ENCODE results near the gene GNB1. TPM values are rescaled to one million over a fixed set of nuclear protein-coding genes. Genes with fewer than 3 reads are reported as not detected.
A peak's percentile ranks its signal among the peaks of the same experiment; 100 is the strongest.

Gene GNB1
- total RNA-seq, 2 donors from 2014 or later = 69.9 to 91.6 TPM

DNA sequence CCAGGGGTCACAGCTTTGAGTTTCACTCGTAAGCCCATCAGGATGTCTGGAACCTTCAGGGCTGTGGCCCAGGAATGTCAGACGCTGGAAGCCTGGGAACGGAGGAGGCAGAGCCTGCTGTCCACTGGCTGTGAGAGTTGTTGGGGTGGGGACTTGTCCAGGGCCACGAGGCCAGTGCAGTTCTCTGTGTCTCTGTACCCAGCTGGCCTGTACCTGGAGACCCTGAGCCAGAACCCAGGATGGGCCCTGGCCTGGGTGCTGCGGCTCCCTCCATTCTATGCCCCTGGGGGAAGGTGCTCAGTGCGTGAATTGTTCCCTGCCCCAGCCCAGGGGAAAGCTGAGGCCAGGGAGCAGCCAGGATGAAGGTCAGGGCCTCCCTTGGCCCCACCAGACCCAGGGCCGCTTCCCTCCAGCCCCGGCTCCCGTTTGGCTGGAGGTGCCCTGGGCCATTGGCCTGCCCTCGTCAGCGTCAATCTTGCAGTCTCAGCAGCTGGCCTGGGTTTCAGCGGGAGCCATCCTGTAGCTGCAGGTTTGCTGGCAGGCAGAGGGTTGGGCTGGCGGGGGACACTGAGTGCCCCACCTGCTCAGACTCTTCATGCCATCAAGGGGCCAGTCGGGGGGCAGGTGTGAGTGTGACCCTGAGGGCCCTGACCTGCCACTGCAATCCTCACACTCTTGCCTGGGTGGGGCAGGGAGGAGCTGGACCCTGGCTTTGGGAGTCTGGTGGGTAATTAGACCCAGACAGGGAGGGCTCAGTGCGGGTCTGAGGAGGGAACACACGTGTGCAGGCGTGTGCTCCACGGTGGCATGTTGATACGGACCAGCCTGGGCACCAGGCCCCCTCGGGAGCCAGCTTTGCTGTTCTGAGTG is 23.4 kb upstream of the GNB1 start:
- peaks cover 0 to 15% of the 10 kb centered on the region in 2 donors for H3K4me1 ChIP-seq
- no peak overlapping the region for H3K27ac ChIP-seq
- TF ChIP-seq, protein P1, sequence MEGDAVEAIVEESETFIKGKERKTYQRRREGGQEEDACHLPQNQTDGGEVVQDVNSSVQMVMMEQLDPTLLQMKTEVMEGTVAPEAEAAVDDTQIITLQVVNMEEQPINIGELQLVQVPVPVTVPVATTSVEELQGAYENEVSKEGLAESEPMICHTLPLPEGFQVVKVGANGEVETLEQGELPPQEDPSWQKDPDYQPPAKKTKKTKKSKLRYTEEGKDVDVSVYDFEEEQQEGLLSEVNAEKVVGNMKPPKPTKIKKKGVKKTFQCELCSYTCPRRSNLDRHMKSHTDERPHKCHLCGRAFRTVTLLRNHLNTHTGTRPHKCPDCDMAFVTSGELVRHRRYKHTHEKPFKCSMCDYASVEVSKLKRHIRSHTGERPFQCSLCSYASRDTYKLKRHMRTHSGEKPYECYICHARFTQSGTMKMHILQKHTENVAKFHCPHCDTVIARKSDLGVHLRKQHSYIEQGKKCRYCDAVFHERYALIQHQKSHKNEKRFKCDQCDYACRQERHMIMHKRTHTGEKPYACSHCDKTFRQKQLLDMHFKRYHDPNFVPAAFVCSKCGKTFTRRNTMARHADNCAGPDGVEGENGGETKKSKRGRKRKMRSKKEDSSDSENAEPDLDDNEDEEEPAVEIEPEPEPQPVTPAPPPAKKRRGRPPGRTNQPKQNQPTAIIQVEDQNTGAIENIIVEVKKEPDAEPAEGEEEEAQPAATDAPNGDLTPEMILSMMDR (IDR thresholded peaks at IDR 0.05) = no peak
- H3K4me3 ChIP-seq = no peak overlapping the region
- no peaks in the 10 kb centered on the region for H3K9me3 ChIP-seq
- no peaks in the 10 kb centered on the region for H3K36me3 ChIP-seq
- H3K27me3 ChIP-seq = no peaks in the 10 kb centered on the region
- no peak for DNase-seq (ENCODE audit: low spot score)

DNA sequence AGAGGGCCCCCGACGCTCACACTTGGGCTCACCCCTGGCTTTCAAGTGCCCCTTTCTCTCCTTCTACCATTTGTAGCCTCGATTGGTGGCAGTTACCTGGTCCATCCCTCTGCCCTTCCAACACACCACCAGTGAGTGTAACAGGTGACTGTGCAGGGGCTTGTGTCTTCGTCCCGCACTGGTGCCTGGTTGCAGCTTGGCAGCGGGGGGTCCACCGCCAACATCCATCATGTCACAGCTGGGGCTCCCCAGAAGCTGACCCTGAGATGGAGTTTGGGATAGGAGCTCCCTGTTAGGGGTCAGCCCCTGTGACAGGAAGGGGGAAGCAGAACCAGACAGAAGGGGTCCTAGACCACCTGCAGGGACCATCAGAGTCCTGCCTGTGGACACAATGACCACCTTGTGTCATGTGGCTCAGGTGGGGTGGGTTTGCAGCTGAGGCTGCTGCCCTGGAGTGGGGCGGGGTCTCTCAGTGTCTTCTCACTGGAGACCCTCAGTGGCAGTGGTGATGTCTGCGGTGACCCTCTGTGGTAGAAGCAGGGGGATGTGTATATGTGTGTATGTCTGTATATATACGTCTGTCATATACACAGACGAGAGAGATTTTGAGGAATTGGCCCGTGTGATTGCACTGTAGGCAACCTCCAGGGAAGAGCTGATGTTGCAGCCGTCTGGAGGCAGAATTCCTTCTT is 20.6 kb upstream of the GNB1 start:
- DNase-seq (ENCODE audit: low spot score) = no peak
- Histone ChIP-seq H3K4me1 (peaks cover 0 to 23% of the 10 kb centered on the region in 2 donors), H3K27me3 (no peaks in the 10 kb centered on the region), H3K36me3 (no peaks in the 10 kb centered on the region), H3K27ac (no peak overlapping the region), H3K9me3 (no peaks in the 10 kb centered on the region), H3K4me3 (no peak overlapping the region)
- TF ChIP-seq, protein P1 (IDR thresholded peaks at IDR 0.05) = no peak

DNA sequence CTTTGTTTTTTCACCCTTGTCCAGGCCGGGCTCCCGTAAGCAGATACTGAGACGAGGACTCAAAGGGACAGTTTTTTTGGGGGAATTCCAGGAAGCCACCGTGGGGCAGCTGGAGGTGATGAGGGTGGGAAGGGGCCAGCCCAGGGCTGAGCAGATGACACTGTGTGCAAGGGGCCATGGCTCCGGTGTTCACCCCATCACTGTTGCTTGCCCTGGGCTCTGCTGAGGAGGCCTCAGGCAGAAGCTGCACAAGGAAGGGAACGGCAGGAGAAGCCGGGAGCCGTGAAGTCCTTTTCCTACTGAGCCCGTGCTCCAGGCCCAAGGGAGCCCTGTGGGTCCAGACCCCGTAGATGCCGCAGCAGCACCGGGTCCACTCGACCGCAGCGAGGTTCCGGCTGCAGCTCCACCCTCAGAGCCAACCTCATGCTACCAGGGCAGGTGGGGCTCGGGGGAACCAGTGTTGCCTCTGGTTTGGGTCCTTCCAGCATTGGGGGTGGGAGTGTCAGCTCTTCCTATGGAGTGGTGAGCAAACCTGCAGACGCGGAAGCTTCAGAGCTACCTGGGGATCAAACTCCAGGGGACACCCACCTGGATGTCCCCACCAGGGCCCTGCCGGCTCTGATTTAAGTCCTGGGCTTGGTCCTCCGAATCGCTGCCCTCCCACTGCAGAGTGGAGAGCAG is 19.9 kb upstream of the GNB1 start:
- TF ChIP-seq, protein P1 (IDR thresholded peaks at IDR 0.05) = no peak
- Histone ChIP-seq H3K27me3 (no peaks in the 10 kb centered on the region), H3K4me3 (no peak overlapping the region), H3K36me3 (no peaks in the 10 kb centered on the region), H3K9me3 (no peaks in the 10 kb centered on the region), H3K27ac (no peak overlapping the region), H3K4me1 (peaks cover 0 to 29% of the 10 kb centered on the region in 2 donors)
- DNase-seq (ENCODE audit: low spot score) = no peak

DNA sequence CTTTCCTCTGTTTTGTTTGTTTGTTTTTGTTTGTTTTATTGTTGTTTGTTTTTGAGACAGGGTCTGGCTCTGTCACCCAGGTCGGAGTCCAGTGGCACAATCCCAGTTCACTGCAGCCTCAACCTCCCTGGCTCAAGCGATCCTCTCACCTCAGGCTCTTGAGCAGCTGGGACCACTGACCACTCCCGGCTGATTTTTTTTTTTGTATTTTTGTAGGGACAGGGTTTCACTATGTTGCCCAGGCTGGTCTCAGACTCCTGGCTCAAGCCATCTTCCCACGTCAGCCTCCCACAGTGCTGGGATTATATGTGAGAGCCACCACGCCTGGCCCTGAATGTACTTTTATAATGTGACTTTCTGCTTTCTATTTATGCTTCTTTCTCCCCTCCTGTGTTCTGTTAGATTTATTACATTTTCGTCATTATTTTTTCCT is 19.2 kb upstream of the GNB1 start:
- H3K36me3 ChIP-seq = no peaks in the 10 kb centered on the region
- H3K27me3 ChIP-seq = no peaks in the 10 kb centered on the region
- H3K4me3 ChIP-seq = peak overlapping the region in 1 of 2 donors; percentile 68
- TF ChIP-seq, protein P1 (IDR thresholded peaks at IDR 0.05) = no peak
- H3K27ac ChIP-seq = peak overlapping the region in 1 of 2 donors; percentile 88
- no peak for DNase-seq (ENCODE audit: low spot score)
- no peaks in the 10 kb centered on the region for H3K9me3 ChIP-seq
- H3K4me1 ChIP-seq = peaks cover 0 to 31% of the 10 kb centered on the region in 2 donors

DNA sequence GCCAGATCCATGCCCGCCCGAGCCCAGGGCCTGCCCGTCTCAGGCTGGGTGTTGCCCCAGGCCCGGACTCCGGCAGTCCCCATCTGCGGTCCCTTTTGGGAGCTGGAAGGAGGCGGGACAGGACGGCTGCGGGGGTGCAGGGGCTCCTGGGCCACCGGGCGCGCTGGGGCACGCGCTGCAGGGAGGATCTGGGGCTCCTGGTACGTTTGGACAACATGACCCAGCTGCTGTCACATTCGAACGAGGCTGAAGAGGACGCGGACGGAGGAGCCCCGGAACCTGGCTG is 17.6 kb upstream of the GNB1 start:
- Histone ChIP-seq H3K4me1 (peaks cover 0 to 31% of the 10 kb centered on the region in 2 donors), H3K4me3 (peak overlapping the region; percentile 68 to 73), H3K27me3 (no peaks in the 10 kb centered on the region), H3K9me3 (no peaks in the 10 kb centered on the region), H3K27ac (peak overlapping the region; percentile 88 to 92), H3K36me3 (no peaks in the 10 kb centered on the region)
- DNase-seq (ENCODE audit: low spot score) = no peak
- TF ChIP-seq, protein P1 (IDR thresholded peaks at IDR 0.05) = no peak
